Keratinocyte (primary cell): ENCODE data around the gene FAM217B. TPM values are rescaled to one million over a fixed set of nuclear protein-coding genes. Genes with fewer than 3 reads are reported as not detected.

ENCODE experiments used
- DNase-seq: peaks from one replicate; pipeline ENCODE4 v3.0.0-alpha.2; 2011; ENCODE audit warnings: low read depth, missing footprints, low spot score
- FAIRE-seq: peaks from 2 replicates; lab custom pipeline; 2011; peaks lifted over from hg19 to GRCh38; lab: Jason Lieb, UNC
- H2AFZ ChIP-seq: 2 replicates; pipeline ENCODE4 v1.6.0; 2012; ENCODE audit warnings: low read length, control low read depth, inconsistent platforms; ENCODE audit not compliant: control insufficient read depth
- H3K27ac ChIP-seq: 2 replicates; pipeline ENCODE4 v1.5.1; 2011; ENCODE audit warnings: low read length; ENCODE audit not compliant: control insufficient read depth, insufficient read depth
- H3K27me3 ChIP-seq: 3 replicates; pipeline ENCODE4 v1.6.0; 2011; ENCODE audit warnings: low read length; ENCODE audit not compliant: control insufficient read depth, insufficient read depth; ENCODE audit errors: extremely low read depth
- H3K36me3 ChIP-seq, 2 experiments: 2 replicates in 1 of 2; 3 replicates in 1 of 2; pipeline ENCODE4 v1.5.1; 2011; ENCODE audit warnings: low read length in 2 of 2, mild to moderate bottlenecking in 1 of 2; ENCODE audit not compliant: control insufficient read depth in 2 of 2, insufficient read depth in 2 of 2; ENCODE audit errors: extremely low read depth in 1 of 2
- H3K4me1 ChIP-seq: 3 replicates; pipeline ENCODE4 v1.5.1; 2011; ENCODE audit warnings: low read length; ENCODE audit not compliant: control insufficient read depth, insufficient read depth; ENCODE audit errors: extremely low read depth
- H3K4me2 ChIP-seq: 3 replicates; pipeline ENCODE4 v1.6.0; 2011; ENCODE audit warnings: low read depth, low read length; ENCODE audit not compliant: control insufficient read depth, insufficient read depth; ENCODE audit errors: extremely low read depth
- H3K4me3 ChIP-seq, 3 experiments: fragments of 200-600 bp in 1 of 3; sonication (generic) in 1 of 3; 2 replicates in 2 of 3; 3 replicates in 1 of 3; pipeline ENCODE4 v1.5.1; 2011 to 2016; ENCODE audit warnings: low read length in 3 of 3, mild to moderate bottlenecking in 3 of 3, control low read depth in 2 of 3, inconsistent platforms in 1 of 3, low read depth in 1 of 3, mixed read lengths in 1 of 3, mixed run types in 1 of 3, moderate library complexity in 1 of 3; ENCODE audit not compliant: control insufficient read depth in 2 of 3, insufficient read depth in 2 of 3; ENCODE audit errors: extremely low read depth in 1 of 3
- H3K79me2 ChIP-seq: 2 replicates; pipeline ENCODE4 v1.6.0; 2012; ENCODE audit warnings: low read length; ENCODE audit not compliant: control insufficient read depth, insufficient read depth
- H3K9ac ChIP-seq: 3 replicates; pipeline ENCODE4 v1.6.0; 2011; ENCODE audit warnings: low read length; ENCODE audit not compliant: control insufficient read depth, insufficient read depth; ENCODE audit errors: extremely low read depth
- H3K9me1 ChIP-seq: 3 replicates; pipeline ENCODE4 v1.6.0; 2011; ENCODE audit warnings: low read length; ENCODE audit not compliant: control insufficient read depth, insufficient read depth; ENCODE audit errors: extremely low read depth
- H3K9me3 ChIP-seq: 2 replicates; pipeline ENCODE4 v1.5.1; 2012; ENCODE audit warnings: low read depth, low read length; ENCODE audit not compliant: control insufficient read depth
- H4K20me1 ChIP-seq: 3 replicates; pipeline ENCODE4 v1.6.0; 2011; ENCODE audit warnings: low read length; ENCODE audit not compliant: control insufficient read depth, insufficient read depth; ENCODE audit errors: extremely low read depth
- EZH2 ChIP-seq: IDR thresholded peaks from one replicate; pipeline ENCODE4 v1.6.1; 2012; ENCODE audit warnings: inconsistent platforms, mild to moderate bottlenecking, low read length, moderate library complexity
- dilution Hi-C: fragments of 300-500 bp; cut with MboI; formaldehyde crosslinking; loops from one replicate; pipeline ENCODE4 v1.7.0; 2020; ENCODE audit warnings: low sequenced_read_pairs; ENCODE audit not compliant: extremely low pct_ligation_motif_present
- polyA plus RNA-seq, 5 experiments: library from polyadenylated mRNA; depleted of rRNA in 3 of 5; stranded (reverse) in 3 of 5; stranded (forward) in 1 of 5; unstranded in 1 of 5; fragments of >200 nt; gene quantifications; 1 replicate in 1 of 5; 2 replicates in 3 of 5; 3 replicates in 1 of 5; pipeline versions ENCODE4 v1.2.1 to v1.2.3, GENCODE V29; 2011 to 2012; ENCODE audit warnings: missing spikeins in 2 of 5, low read depth in 1 of 5, low replicate concordance in 1 of 5
- TF ChIP-seq, protein P1 (sequence below), 3 experiments: IDR thresholded peaks in 1 of 3; conservative IDR thresholded peaks in 1 of 3; optimal IDR thresholded peaks in 1 of 3; 2 replicates in 2 of 3; 3 replicates in 1 of 3; pipeline versions ENCODE3 to v1.5.1; 2011; ENCODE audit warnings: low read length in 3 of 3, mild to moderate bottlenecking in 3 of 3, moderate library complexity in 2 of 3, control low read depth in 1 of 3, inconsistent platforms in 1 of 3; ENCODE audit not compliant: insufficient read depth in 2 of 3; ENCODE audit errors: extremely low read depth in 1 of 3

FAM217B gene
- polyA plus RNA-seq, 1 donor (not counting 4 experiments of a cell fraction or from before 2014, with no cell fraction given): 10.1 TPM

DNA sequence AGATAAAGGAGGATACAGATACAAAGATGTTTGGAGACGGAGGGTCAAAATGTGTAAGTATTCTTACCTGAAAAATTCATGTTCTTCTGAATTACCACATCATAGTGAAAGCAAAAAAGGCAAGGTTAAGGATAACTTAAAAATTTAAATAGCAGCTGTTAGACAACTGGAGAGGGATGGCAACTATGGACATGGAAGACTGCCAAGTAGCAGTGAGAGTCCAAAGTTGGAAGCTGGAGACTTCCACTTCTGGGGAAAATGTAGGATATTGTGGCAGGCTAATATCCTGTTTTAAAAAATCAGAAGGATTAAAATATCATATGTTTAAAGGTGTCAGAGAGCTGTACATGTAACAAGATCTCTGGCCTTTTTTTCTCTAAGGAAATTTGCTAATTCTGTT, 36.6 kb upstream of the FAM217B start:
- Histone ChIP-seq H3K36me3 (no peaks in the 10 kb centered on the region), H3K27me3 (no peaks in the 10 kb centered on the region), H3K9ac (no peak overlapping the region), H2AFZ (no peak overlapping the region), H4K20me1 (no peaks in the 10 kb centered on the region), H3K4me1 (no peaks in the 10 kb centered on the region), H3K9me1 (no peaks in the 10 kb centered on the region), H3K4me3 (no peak overlapping the region), H3K9me3 (no peaks in the 10 kb centered on the region), H3K27ac (no peak overlapping the region), H3K4me2 (no peak overlapping the region), H3K79me2 (no peaks in the 10 kb centered on the region)
- DNase-seq (no peak), FAIRE-seq (no peak)
- no peak for TF ChIP-seq EZH2
- TF ChIP-seq, protein P1, sequence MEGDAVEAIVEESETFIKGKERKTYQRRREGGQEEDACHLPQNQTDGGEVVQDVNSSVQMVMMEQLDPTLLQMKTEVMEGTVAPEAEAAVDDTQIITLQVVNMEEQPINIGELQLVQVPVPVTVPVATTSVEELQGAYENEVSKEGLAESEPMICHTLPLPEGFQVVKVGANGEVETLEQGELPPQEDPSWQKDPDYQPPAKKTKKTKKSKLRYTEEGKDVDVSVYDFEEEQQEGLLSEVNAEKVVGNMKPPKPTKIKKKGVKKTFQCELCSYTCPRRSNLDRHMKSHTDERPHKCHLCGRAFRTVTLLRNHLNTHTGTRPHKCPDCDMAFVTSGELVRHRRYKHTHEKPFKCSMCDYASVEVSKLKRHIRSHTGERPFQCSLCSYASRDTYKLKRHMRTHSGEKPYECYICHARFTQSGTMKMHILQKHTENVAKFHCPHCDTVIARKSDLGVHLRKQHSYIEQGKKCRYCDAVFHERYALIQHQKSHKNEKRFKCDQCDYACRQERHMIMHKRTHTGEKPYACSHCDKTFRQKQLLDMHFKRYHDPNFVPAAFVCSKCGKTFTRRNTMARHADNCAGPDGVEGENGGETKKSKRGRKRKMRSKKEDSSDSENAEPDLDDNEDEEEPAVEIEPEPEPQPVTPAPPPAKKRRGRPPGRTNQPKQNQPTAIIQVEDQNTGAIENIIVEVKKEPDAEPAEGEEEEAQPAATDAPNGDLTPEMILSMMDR (optimal IDR thresholded peaks at IDR 0.05 in 1 of 3, IDR thresholded peaks at IDR 0.05 in 1 of 3, conservative IDR thresholded peaks at IDR 0.05 in 1 of 3; ENCODE audit: extremely low read depth in 1 of 3, insufficient read depth in 2 of 3, low read length in 3 of 3): no peak
- dilution Hi-C loops: no loop called here

DNA sequence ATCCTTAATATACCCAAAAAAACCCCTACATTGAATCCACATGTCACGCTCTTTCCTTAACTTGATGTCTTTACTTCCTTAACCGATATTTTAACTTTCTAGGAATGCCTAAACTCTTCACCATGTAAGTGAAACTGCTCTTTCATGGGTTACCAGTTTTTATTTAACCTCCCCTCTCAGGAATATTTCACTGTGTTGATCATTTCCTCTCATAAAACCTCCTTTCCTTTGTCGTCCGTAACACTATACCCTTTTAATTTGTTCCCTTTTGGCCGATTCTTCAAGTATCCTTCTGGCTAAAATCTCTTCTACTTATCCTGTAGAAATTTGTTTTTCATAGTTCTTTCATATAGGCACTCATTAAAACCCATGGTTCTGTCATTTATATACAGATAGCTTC, 31.3 kb upstream of the FAM217B start:
- TF ChIP-seq, protein P1 (optimal IDR thresholded peaks at IDR 0.05 in 1 of 3, IDR thresholded peaks at IDR 0.05 in 1 of 3, conservative IDR thresholded peaks at IDR 0.05 in 1 of 3; ENCODE audit: extremely low read depth in 1 of 3, insufficient read depth in 2 of 3, low read length in 3 of 3): no peak
- no peak for TF ChIP-seq EZH2
- Histone ChIP-seq H3K27ac (no peak overlapping the region), H3K9me3 (no peaks in the 10 kb centered on the region), H3K4me3 (no peak overlapping the region), H3K9ac (no peak overlapping the region), H3K36me3 (no peaks in the 10 kb centered on the region), H3K79me2 (no peaks in the 10 kb centered on the region), H3K9me1 (no peaks in the 10 kb centered on the region), H2AFZ (no peak overlapping the region), H3K4me1 (no peaks in the 10 kb centered on the region), H4K20me1 (no peaks in the 10 kb centered on the region), H3K27me3 (no peaks in the 10 kb centered on the region), H3K4me2 (no peak overlapping the region)
- FAIRE-seq (no peak), DNase-seq (no peak)
- dilution Hi-C loops: no loop called here
